Keratinocyte (primary cell): ENCODE data around the gene MYL7. TPM values are rescaled to one million over a fixed set of nuclear protein-coding genes. Genes with fewer than 3 reads are reported as not detected.

Experiments
- DNase-seq: peaks from one replicate; pipeline ENCODE4 v3.0.0-alpha.2; 2011; ENCODE audit warnings: low read depth, missing footprints, low spot score
- FAIRE-seq: peaks from 2 replicates; lab custom pipeline; 2011; peaks lifted over from hg19 to GRCh38; lab: Jason Lieb, UNC
- H2AFZ ChIP-seq: 2 replicates; pipeline ENCODE4 v1.6.0; 2012; ENCODE audit warnings: low read length, control low read depth, inconsistent platforms; ENCODE audit not compliant: control insufficient read depth
- H3K27ac ChIP-seq: 2 replicates; pipeline ENCODE4 v1.5.1; 2011; ENCODE audit warnings: low read length; ENCODE audit not compliant: control insufficient read depth, insufficient read depth
- H3K27me3 ChIP-seq: 3 replicates; pipeline ENCODE4 v1.6.0; 2011; ENCODE audit warnings: low read length; ENCODE audit not compliant: control insufficient read depth, insufficient read depth; ENCODE audit errors: extremely low read depth
- H3K36me3 ChIP-seq, 2 experiments: 2 replicates in 1 of 2; 3 replicates in 1 of 2; pipeline ENCODE4 v1.5.1; 2011; ENCODE audit warnings: low read length in 2 of 2, mild to moderate bottlenecking in 1 of 2; ENCODE audit not compliant: control insufficient read depth in 2 of 2, insufficient read depth in 2 of 2; ENCODE audit errors: extremely low read depth in 1 of 2
- H3K4me1 ChIP-seq: 3 replicates; pipeline ENCODE4 v1.5.1; 2011; ENCODE audit warnings: low read length; ENCODE audit not compliant: control insufficient read depth, insufficient read depth; ENCODE audit errors: extremely low read depth
- H3K4me2 ChIP-seq: 3 replicates; pipeline ENCODE4 v1.6.0; 2011; ENCODE audit warnings: low read depth, low read length; ENCODE audit not compliant: control insufficient read depth, insufficient read depth; ENCODE audit errors: extremely low read depth
- H3K4me3 ChIP-seq, 3 experiments: fragments of 200-600 bp in 1 of 3; sonication (generic) in 1 of 3; 2 replicates in 2 of 3; 3 replicates in 1 of 3; pipeline ENCODE4 v1.5.1; 2011 to 2016; ENCODE audit warnings: low read length in 3 of 3, mild to moderate bottlenecking in 3 of 3, control low read depth in 2 of 3, inconsistent platforms in 1 of 3, low read depth in 1 of 3, mixed read lengths in 1 of 3, mixed run types in 1 of 3, moderate library complexity in 1 of 3; ENCODE audit not compliant: control insufficient read depth in 2 of 3, insufficient read depth in 2 of 3; ENCODE audit errors: extremely low read depth in 1 of 3
- H3K79me2 ChIP-seq: 2 replicates; pipeline ENCODE4 v1.6.0; 2012; ENCODE audit warnings: low read length; ENCODE audit not compliant: control insufficient read depth, insufficient read depth
- H3K9ac ChIP-seq: 3 replicates; pipeline ENCODE4 v1.6.0; 2011; ENCODE audit warnings: low read length; ENCODE audit not compliant: control insufficient read depth, insufficient read depth; ENCODE audit errors: extremely low read depth
- H3K9me1 ChIP-seq: 3 replicates; pipeline ENCODE4 v1.6.0; 2011; ENCODE audit warnings: low read length; ENCODE audit not compliant: control insufficient read depth, insufficient read depth; ENCODE audit errors: extremely low read depth
- H3K9me3 ChIP-seq: 2 replicates; pipeline ENCODE4 v1.5.1; 2012; ENCODE audit warnings: low read depth, low read length; ENCODE audit not compliant: control insufficient read depth
- H4K20me1 ChIP-seq: 3 replicates; pipeline ENCODE4 v1.6.0; 2011; ENCODE audit warnings: low read length; ENCODE audit not compliant: control insufficient read depth, insufficient read depth; ENCODE audit errors: extremely low read depth
- EZH2 ChIP-seq: IDR thresholded peaks from one replicate; pipeline ENCODE4 v1.6.1; 2012; ENCODE audit warnings: inconsistent platforms, mild to moderate bottlenecking, low read length, moderate library complexity
- dilution Hi-C: fragments of 300-500 bp; cut with MboI; formaldehyde crosslinking; loops from one replicate; pipeline ENCODE4 v1.7.0; 2020; ENCODE audit warnings: low sequenced_read_pairs; ENCODE audit not compliant: extremely low pct_ligation_motif_present
- polyA plus RNA-seq, 5 experiments: library from polyadenylated mRNA; depleted of rRNA in 3 of 5; stranded (reverse) in 3 of 5; stranded (forward) in 1 of 5; unstranded in 1 of 5; fragments of >200 nt; gene quantifications; 1 replicate in 1 of 5; 2 replicates in 3 of 5; 3 replicates in 1 of 5; pipeline versions ENCODE4 v1.2.1 to v1.2.3, GENCODE V29; 2011 to 2012; ENCODE audit warnings: missing spikeins in 2 of 5, low read depth in 1 of 5, low replicate concordance in 1 of 5
- TF ChIP-seq, protein P1 (sequence below), 3 experiments: IDR thresholded peaks in 1 of 3; conservative IDR thresholded peaks in 1 of 3; optimal IDR thresholded peaks in 1 of 3; 2 replicates in 2 of 3; 3 replicates in 1 of 3; pipeline versions ENCODE3 to v1.5.1; 2011; ENCODE audit warnings: low read length in 3 of 3, mild to moderate bottlenecking in 3 of 3, moderate library complexity in 2 of 3, control low read depth in 1 of 3, inconsistent platforms in 1 of 3; ENCODE audit not compliant: insufficient read depth in 2 of 3; ENCODE audit errors: extremely low read depth in 1 of 3

Gene MYL7
- polyA plus RNA-seq, 1 donor (not counting 4 experiments of a cell fraction or from before 2014, with no cell fraction given), result 0.59 TPM

DNA sequence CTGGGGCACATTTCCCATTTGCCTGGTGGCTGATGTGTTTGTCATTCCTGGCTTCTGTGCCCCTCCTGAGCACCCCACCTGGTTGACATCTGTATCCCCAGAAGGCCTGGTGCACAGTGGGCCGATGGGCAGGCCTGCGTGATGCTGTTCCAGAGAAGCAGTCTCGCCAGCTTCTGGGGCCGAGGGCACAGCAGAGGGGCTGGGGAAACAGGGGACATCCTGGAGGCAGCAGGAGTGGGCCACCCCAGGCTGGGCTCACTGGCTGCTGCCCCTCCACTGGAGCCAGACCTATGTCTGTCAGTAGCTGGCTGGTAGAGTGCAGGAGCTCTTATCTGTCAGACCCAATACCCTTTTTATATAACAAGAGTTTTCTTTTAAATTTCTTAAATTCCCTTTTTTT, 896 bp upstream of the MYL7 start:
- Histone ChIP-seq H3K4me3 (no peak overlapping the region), H3K27ac (no peak overlapping the region), H3K79me2 (no peaks in the 10 kb centered on the region), H3K9me1 (no peaks in the 10 kb centered on the region), H3K4me1 (peaks cover 3% of the 10 kb centered on the region), H4K20me1 (no peaks in the 10 kb centered on the region), H2AFZ (no peak overlapping the region), H3K9me3 (no peaks in the 10 kb centered on the region), H3K9ac (no peak overlapping the region), H3K27me3 (peaks cover 27% of the 10 kb centered on the region), H3K36me3 (no peaks in the 10 kb centered on the region), H3K4me2 (no peak overlapping the region)
- DNase-seq, result no peak
- TF ChIP-seq, protein P1, sequence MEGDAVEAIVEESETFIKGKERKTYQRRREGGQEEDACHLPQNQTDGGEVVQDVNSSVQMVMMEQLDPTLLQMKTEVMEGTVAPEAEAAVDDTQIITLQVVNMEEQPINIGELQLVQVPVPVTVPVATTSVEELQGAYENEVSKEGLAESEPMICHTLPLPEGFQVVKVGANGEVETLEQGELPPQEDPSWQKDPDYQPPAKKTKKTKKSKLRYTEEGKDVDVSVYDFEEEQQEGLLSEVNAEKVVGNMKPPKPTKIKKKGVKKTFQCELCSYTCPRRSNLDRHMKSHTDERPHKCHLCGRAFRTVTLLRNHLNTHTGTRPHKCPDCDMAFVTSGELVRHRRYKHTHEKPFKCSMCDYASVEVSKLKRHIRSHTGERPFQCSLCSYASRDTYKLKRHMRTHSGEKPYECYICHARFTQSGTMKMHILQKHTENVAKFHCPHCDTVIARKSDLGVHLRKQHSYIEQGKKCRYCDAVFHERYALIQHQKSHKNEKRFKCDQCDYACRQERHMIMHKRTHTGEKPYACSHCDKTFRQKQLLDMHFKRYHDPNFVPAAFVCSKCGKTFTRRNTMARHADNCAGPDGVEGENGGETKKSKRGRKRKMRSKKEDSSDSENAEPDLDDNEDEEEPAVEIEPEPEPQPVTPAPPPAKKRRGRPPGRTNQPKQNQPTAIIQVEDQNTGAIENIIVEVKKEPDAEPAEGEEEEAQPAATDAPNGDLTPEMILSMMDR (optimal IDR thresholded peaks at IDR 0.05 in 1 of 3, IDR thresholded peaks at IDR 0.05 in 1 of 3, conservative IDR thresholded peaks at IDR 0.05 in 1 of 3; ENCODE audit: extremely low read depth in 1 of 3, insufficient read depth in 2 of 3, low read length in 3 of 3), result no peak
- TF ChIP-seq EZH2, result no peak
- dilution Hi-C loops, result no loop called here
- FAIRE-seq, result no peak

DNA sequence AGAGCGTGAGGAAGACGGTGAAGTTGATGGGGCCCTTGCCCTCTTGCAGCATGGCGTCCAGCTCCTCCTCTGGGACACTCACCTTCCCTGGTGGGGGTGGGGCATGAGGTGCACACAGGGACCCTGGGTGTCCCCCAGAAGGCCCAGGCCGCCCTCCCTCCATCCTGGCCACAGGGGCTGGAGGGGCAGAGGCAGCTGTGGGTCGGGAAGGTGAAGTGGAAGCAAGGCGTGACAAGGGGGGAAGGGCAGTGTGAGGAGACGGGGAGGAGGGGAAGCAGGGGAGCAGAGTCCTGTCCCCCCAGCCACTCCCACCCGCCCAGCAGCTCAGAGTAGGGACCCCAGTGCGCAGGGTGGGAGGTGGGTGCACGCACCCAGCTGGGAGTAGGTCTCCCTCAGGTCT, 791 bp downstream of the MYL7 start:
- H3K4me3 ChIP-seq, result no peak overlapping the region
- H3K36me3 ChIP-seq, result no peaks in the 10 kb centered on the region
- peaks cover 16% of the 10 kb centered on the region for H3K27me3 ChIP-seq
- FAIRE-seq, result no peak
- H3K79me2 ChIP-seq, result no peaks in the 10 kb centered on the region
- H3K9me3 ChIP-seq, result no peaks in the 10 kb centered on the region
- H3K27ac ChIP-seq, result no peak overlapping the region
- H3K9ac ChIP-seq, result no peak overlapping the region
- no peaks in the 10 kb centered on the region for H3K9me1 ChIP-seq
- no peak overlapping the region for H3K4me2 ChIP-seq
- H3K4me1 ChIP-seq, result no peaks in the 10 kb centered on the region
- H2AFZ ChIP-seq, result no peak overlapping the region
- H4K20me1 ChIP-seq, result no peaks in the 10 kb centered on the region
- TF ChIP-seq EZH2, result no peak
- TF ChIP-seq, protein P1 (optimal IDR thresholded peaks at IDR 0.05 in 1 of 3, IDR thresholded peaks at IDR 0.05 in 1 of 3, conservative IDR thresholded peaks at IDR 0.05 in 1 of 3; ENCODE audit: extremely low read depth in 1 of 3, insufficient read depth in 2 of 3, low read length in 3 of 3), result no peak
- no peak for DNase-seq
- dilution Hi-C loops, result no loop called here
